H1 (cell line): ENCODE results near the gene SLIT3. TPM values are rescaled to one million over a fixed set of nuclear protein-coding genes. Genes with fewer than 3 reads are reported as not detected.

ENCODE experiments used
- CTCF ChIA-PET: fragments of 300-600 bp; sonication (Branson Sonifier 250); formaldehyde crosslinking; loops from one replicate; lab custom pipeline; 2021; ENCODE audit not compliant: partially characterized antibody; lab: Charles Lee
- POLR2A ChIA-PET: fragments of 300-600 bp; sonication (Branson Sonifier 250); formaldehyde crosslinking; loops from one replicate; lab custom pipeline; 2021; ENCODE audit warnings: inconsistent platforms; ENCODE audit not compliant: partially characterized antibody; lab: Charles Lee
- DNase-seq, 2 experiments: peaks; one replicate each; pipeline versions ENCODE4 v3.0.0 to v3.0.0-alpha.2; 2010 to 2022; ENCODE audit warnings: low spot score in 2 of 2, low read depth in 1 of 2, mixed read lengths in 1 of 2
- FAIRE-seq: peaks from 2 replicates; lab custom pipeline; 2011; peaks lifted over from hg19 to GRCh38; lab: Jason Lieb, UNC
- H2AFZ ChIP-seq: 2 replicates; pipeline ENCODE4 v1.8.1; 2012; ENCODE audit warnings: low read length, inconsistent platforms
- H2AK5ac ChIP-seq: 2 replicates; pipeline ENCODE4 v1.6.1; 2013; ENCODE audit warnings: low read depth, low read length
- H2BK120ac ChIP-seq: replicated peaks from 2 replicates; pipeline ENCODE3; 2013; ENCODE audit warnings: low read depth, low read length, inconsistent platforms
- H2BK12ac ChIP-seq: 2 replicates; pipeline ENCODE4 v1.6.1; 2013; ENCODE audit warnings: low read depth, low read length
- H2BK15ac ChIP-seq: 2 replicates; pipeline ENCODE4 v1.6.1; 2013; ENCODE audit warnings: low read length
- H2BK20ac ChIP-seq: 2 replicates; pipeline ENCODE4 v1.6.1; 2013; ENCODE audit warnings: low read length
- H2BK5ac ChIP-seq: 2 replicates; pipeline ENCODE4 v1.6.1; 2013; ENCODE audit warnings: low read depth, low read length
- H3K14ac ChIP-seq: 2 replicates; pipeline ENCODE4 v1.6.1; 2013; ENCODE audit warnings: inconsistent platforms; ENCODE audit not compliant: insufficient read length
- H3K18ac ChIP-seq: 2 replicates; pipeline ENCODE4 v1.6.1; 2013; ENCODE audit warnings: low read length; ENCODE audit errors: extremely low read depth
- H3K23ac ChIP-seq: 2 replicates; pipeline ENCODE4 v1.6.1; 2013; ENCODE audit warnings: inconsistent platforms; ENCODE audit not compliant: insufficient read length
- H3K23me2 ChIP-seq: 2 replicates; pipeline ENCODE4 v1.6.1; 2013; ENCODE audit warnings: low read depth, low read length
- H3K27ac ChIP-seq: 2 replicates; pipeline ENCODE4 v1.6.1; 2011; ENCODE audit warnings: low read depth, low read length, inconsistent platforms
- H3K27me3 ChIP-seq, 4 experiments: replicated peaks in 1 of 4; 1 replicate in 1 of 4; 2 replicates in 3 of 4; pipeline versions ENCODE4 v1.6.1 to v1.8.1; 2011 to 2013; ENCODE audit warnings: low read length in 3 of 4, mild to moderate bottlenecking in 3 of 4, inconsistent platforms in 2 of 4, mixed read lengths in 2 of 4, moderate library complexity in 1 of 4; ENCODE audit not compliant: control insufficient read depth in 3 of 4, insufficient read depth in 3 of 4; ENCODE audit errors: extremely low read depth in 1 of 4
- H3K36me3 ChIP-seq, 4 experiments: 2 replicates each; pipeline versions ENCODE4 v1.6.1 to v1.8.1; 2011 to 2013; ENCODE audit warnings: mild to moderate bottlenecking in 4 of 4, low read length in 3 of 4, moderate library complexity in 2 of 4, control low read depth in 1 of 4, inconsistent platforms in 1 of 4; ENCODE audit not compliant: insufficient read depth in 4 of 4, control insufficient read depth in 2 of 4
- H3K4ac ChIP-seq: replicated peaks from 2 replicates; pipeline ENCODE3; 2013; ENCODE audit warnings: low read length, low read depth, mixed read lengths, inconsistent platforms; ENCODE audit not compliant: insufficient read length
- H3K4me1 ChIP-seq, 4 experiments: replicated peaks in 1 of 4; 1 replicate in 1 of 4; 2 replicates in 3 of 4; pipeline versions ENCODE4 v1.6.1 to v1.8.1; 2011 to 2013; ENCODE audit warnings: low read length in 3 of 4, inconsistent platforms in 2 of 4, mixed read lengths in 1 of 4; ENCODE audit not compliant: insufficient read depth in 4 of 4, control insufficient read depth in 3 of 4
- H3K4me2 ChIP-seq, 2 experiments: 2 replicates each; pipeline versions ENCODE4 v1.6.1 to v1.8.1; 2011 to 2013; ENCODE audit warnings: low read depth in 2 of 2, low read length in 2 of 2, control low read depth in 1 of 2, inconsistent platforms in 1 of 2, mild to moderate bottlenecking in 1 of 2; ENCODE audit not compliant: insufficient read depth in 1 of 2
- H3K4me3 ChIP-seq, 4 experiments: fragments of 200-600, 300-600 bp in 1 of 4; sonication (generic), shearing (Covaris generic), sonication (Bioruptor Twin) in 1 of 4; 2 replicates each; pipeline versions ENCODE4 v1.5.1 to v1.8.1; 2011 to 2016; ENCODE audit warnings: low read length in 4 of 4, low read depth in 3 of 4, control low read depth in 2 of 4, inconsistent platforms in 2 of 4, mild to moderate bottlenecking in 2 of 4, mixed read lengths in 1 of 4, moderate library complexity in 1 of 4; ENCODE audit not compliant: insufficient read depth in 2 of 4; ENCODE audit errors: extremely low read depth in 1 of 4
- H3K56ac ChIP-seq: replicated peaks from 2 replicates; pipeline ENCODE3; 2013; ENCODE audit warnings: low read depth, mild to moderate bottlenecking, mixed read lengths, low read length, inconsistent platforms; ENCODE audit not compliant: insufficient read length
- H3K79me1 ChIP-seq: 2 replicates; pipeline ENCODE4 v1.6.1; 2013; ENCODE audit warnings: low read depth, low read length, control low read depth
- H3K79me2 ChIP-seq, 2 experiments: 2 replicates each; pipeline versions ENCODE4 v1.6.1 to v1.8.1; 2012 to 2013; ENCODE audit warnings: low read length in 2 of 2, mild to moderate bottlenecking in 2 of 2, inconsistent platforms in 1 of 2; ENCODE audit not compliant: insufficient read depth in 2 of 2, control insufficient read depth in 1 of 2
- H3K9ac ChIP-seq, 4 experiments: replicated peaks in 1 of 4; 1 replicate in 1 of 4; 2 replicates in 3 of 4; pipeline versions ENCODE4 v1.6.1 to v1.8.1; 2011 to 2013; ENCODE audit warnings: low read depth in 3 of 4, low read length in 3 of 4, control low read depth in 2 of 4, mild to moderate bottlenecking in 2 of 4, moderate library complexity in 2 of 4, inconsistent platforms in 1 of 4; ENCODE audit errors: extremely low read depth in 1 of 4
- H3K9me3 ChIP-seq, 2 experiments: 2 replicates each; pipeline versions ENCODE4 v1.6.1 to v1.8.1; 2012 to 2013; ENCODE audit warnings: mild to moderate bottlenecking in 2 of 2, moderate library complexity in 2 of 2, control low read depth in 1 of 2, inconsistent platforms in 1 of 2, low read depth in 1 of 2, low read length in 1 of 2, mixed read lengths in 1 of 2; ENCODE audit not compliant: insufficient read depth in 2 of 2
- H4K20me1 ChIP-seq, 2 experiments: replicated peaks in 1 of 2; 2 replicates each; pipeline versions ENCODE3 to v1.8.1; 2011 to 2013; ENCODE audit warnings: inconsistent platforms in 2 of 2, low read length in 2 of 2, mild to moderate bottlenecking in 1 of 2; ENCODE audit not compliant: insufficient read depth in 2 of 2, control insufficient read depth in 1 of 2
- H4K5ac ChIP-seq: 2 replicates; pipeline ENCODE4 v1.6.1; 2013; ENCODE audit warnings: low read length, low read depth, mixed read lengths, inconsistent platforms; ENCODE audit not compliant: insufficient read length
- H4K8ac ChIP-seq: 2 replicates; pipeline ENCODE4 v1.8.0; 2013; ENCODE audit warnings: mild to moderate bottlenecking, moderate library complexity, low read length, inconsistent platforms; ENCODE audit not compliant: insufficient read depth; ENCODE audit errors: extremely low read depth
- H4K91ac ChIP-seq: replicated peaks from 2 replicates; pipeline ENCODE3; 2013; ENCODE audit warnings: low read length, mixed read lengths, inconsistent platforms; ENCODE audit not compliant: insufficient read length
- ASH2L ChIP-seq: fragments of 200-600, 300-600 bp; sonication (generic); IDR thresholded peaks from one replicate; pipeline ENCODE4 v1.7.1; 2017; ENCODE audit warnings: low read length
- ATF2 ChIP-seq: IDR thresholded peaks from 2 replicates; pipeline ENCODE4 v1.6.1; 2012; ENCODE audit warnings: low read length, inconsistent platforms
- BRCA1 ChIP-seq: IDR thresholded peaks from 2 replicates; pipeline ENCODE4 v1.6.1; 2012; ENCODE audit warnings: low read depth, low read length, improper control_type of control experiment
- CREB1 ChIP-seq: IDR thresholded peaks from 2 replicates; pipeline ENCODE4 v1.6.1; 2012; ENCODE audit warnings: inconsistent platforms
- EGR1 ChIP-seq: IDR thresholded peaks from 2 replicates; pipeline ENCODE4 v1.6.1; 2011; ENCODE audit warnings: low read depth, low read length, borderline replicate concordance
- EP300 ChIP-seq, 2 experiments: IDR thresholded peaks; 1 replicate in 1 of 2; 2 replicates in 1 of 2; pipeline ENCODE4 v1.6.1; 2011 to 2012; ENCODE audit warnings: low read depth in 2 of 2, low read length in 2 of 2, mild to moderate bottlenecking in 2 of 2, borderline replicate concordance in 1 of 2, inconsistent platforms in 1 of 2, moderate library complexity in 1 of 2
- EZH2 ChIP-seq: fragments of 200-600 bp; sonication (generic); IDR thresholded peaks from 2 replicates; pipeline ENCODE4 v1.7.1; 2012; ENCODE audit warnings: low read depth, mild to moderate bottlenecking, moderate library complexity, low read length, inconsistent platforms; ENCODE audit not compliant: severe bottlenecking
- HDAC6 ChIP-seq: IDR thresholded peaks from one replicate; pipeline ENCODE4 v1.7.1; 2012; ENCODE audit warnings: low read depth, mild to moderate bottlenecking, inconsistent platforms, low read length, moderate library complexity
- RXRA ChIP-seq: IDR thresholded peaks from 2 replicates; pipeline ENCODE4 v1.6.1; 2011; ENCODE audit warnings: low read depth, mild to moderate bottlenecking, low read length, moderate library complexity; ENCODE audit not compliant: insufficient read depth
- SP1 ChIP-seq: IDR thresholded peaks from 2 replicates; pipeline ENCODE4 v1.6.1; 2011; ENCODE audit warnings: low read depth, low read length
- TEAD4 ChIP-seq: IDR thresholded peaks from 2 replicates; pipeline ENCODE4 v1.6.1; 2012; ENCODE audit warnings: low read depth, low read length, inconsistent platforms, mixed read lengths
- ZNF274 ChIP-seq: IDR thresholded peaks from 2 replicates; pipeline ENCODE4 v1.7.0; 2012; ENCODE audit warnings: low read length, borderline replicate concordance; ENCODE audit errors: extremely low read depth
- WGBS, 2 experiments: shearing (Covaris generic) in 1 of 2; methylation state at CpG; one replicate each; pipeline versions ENCODE4 v1.1.6 to v1.1.7; 2013 to 2015; ENCODE audit warnings: low lambda C conversion rate in 2 of 2, mixed read lengths in 2 of 2, inconsistent platforms in 1 of 2, low coverage in 1 of 2, missing lambda C conversion rate in 1 of 2; ENCODE audit not compliant: insufficient replicate concordance in 2 of 2, insufficient coverage in 1 of 2, insufficient read length in 1 of 2; ENCODE audit errors: extremely low coverage in 1 of 2, missing lambda C conversion rate in 1 of 2; 5-methylcytosine and 5-hydroxymethylcytosine counted together
- polyA plus RNA-seq, 7 experiments: library from polyadenylated mRNA; depleted of rRNA in 3 of 7; stranded (reverse) in 5 of 7; unstranded in 2 of 7; fragments of >200 nt in 5 of 7; fragments of 200-250 nt in 2 of 7; gene quantifications; 1 replicate in 5 of 7; 2 replicates in 1 of 7; 4 replicates in 1 of 7; pipeline versions ENCODE4 v1.2.1 to v1.2.3, GENCODE V29; 2011 to 2013; ENCODE audit warnings: missing spikeins in 2 of 7, mixed read lengths in 2 of 7
- total RNA-seq: library from RNA; stranded (reverse); fragmentation: NEBNext Ultra II Directional; extraction: Animal tissue kit (Norgen Biotek cat#: 25700); gene quantifications from 2 replicates; pipeline ENCODE4 v1.2.1, GENCODE V29; 2021

Gene SLIT3
- total and polyA plus RNA-seq, 2 of the 8 experiments (the other 6 are each of a cell fraction or from before 2014, with no cell fraction given): 1.1 to 1.2 TPM

- DNase-seq (no peak), FAIRE-seq (no peak)
- Histone ChIP-seq H2BK20ac (no peak overlapping the region), H3K4me3 (no peak overlapping the region), H3K23ac (no peak overlapping the region), H3K18ac (no peak overlapping the region), H3K27me3 (peaks cover 2 to 25% (median 17%) of the 10 kb centered on the region in 4 experiments), H2BK15ac (no peak overlapping the region), H3K79me2 (no peaks in the 10 kb centered on the region), H3K4me2 (no peak overlapping the region), H3K9ac (no peak overlapping the region), H2AK5ac (no peak overlapping the region), H4K20me1 (peaks cover 0 to 2% of the 10 kb centered on the region in 2 experiments), H2BK5ac (no peak overlapping the region), H3K14ac (no peak overlapping the region), H3K23me2 (no peaks in the 10 kb centered on the region), H2AFZ (no peak overlapping the region), H3K4me1 (no peaks in the 10 kb centered on the region), H2BK120ac (no peak overlapping the region), H2BK12ac (no peak overlapping the region), H4K91ac (no peak overlapping the region), H3K79me1 (no peaks in the 10 kb centered on the region), H3K4ac (no peak overlapping the region), H4K8ac (no peak overlapping the region), H3K56ac (no peak overlapping the region), H3K9me3 (no peaks in the 10 kb centered on the region), H3K36me3 (no peaks in the 10 kb centered on the region), H4K5ac (no peak overlapping the region), H3K27ac (no peak overlapping the region)
- ChIA-PET CTCF (no interaction called here), POLR2A (no interaction called here)
- 87% methylated on average over 6 of the region's 6 CpGs; no CpG with 5 or more reads in 1 of the 2 experiments for WGBS, 2 experiments
- TF ChIP-seq EP300 (IDR thresholded peaks at IDR 0.05; ENCODE audit: borderline replicate concordance in 1 of 2, low read depth in 2 of 2, low read length in 2 of 2) (no peak), ZNF274 (no peak), BRCA1 (no peak), ASH2L (no peak), TEAD4 (no peak), ATF2 (no peak), CREB1 (no peak), EZH2 (no peak), HDAC6 (no peak), EGR1 (no peak), SP1 (no peak), RXRA (no peak)
Measured at GRCh38 chr5:169229342-169229892, 71.5 kb downstream of the SLIT3 start.
